NCI-H2196 treated with DMSO at 0.1 percent for 48 hours (cell line): Measurements from ENCODE around the gene PTGR2.
"Not testable (repeated sequence)": the region's sequence is repeated elsewhere in the genome, so short reads cannot be mapped to it uniquely, and the experiment has no call there.

Experiments used
- DNase-seq: peaks from one replicate; lab custom pipeline; 2025; ENCODE audit not compliant: unreplicated experiment; lab: John Stamatoyannopoulos, UW

PTGR2 gene

DNA sequence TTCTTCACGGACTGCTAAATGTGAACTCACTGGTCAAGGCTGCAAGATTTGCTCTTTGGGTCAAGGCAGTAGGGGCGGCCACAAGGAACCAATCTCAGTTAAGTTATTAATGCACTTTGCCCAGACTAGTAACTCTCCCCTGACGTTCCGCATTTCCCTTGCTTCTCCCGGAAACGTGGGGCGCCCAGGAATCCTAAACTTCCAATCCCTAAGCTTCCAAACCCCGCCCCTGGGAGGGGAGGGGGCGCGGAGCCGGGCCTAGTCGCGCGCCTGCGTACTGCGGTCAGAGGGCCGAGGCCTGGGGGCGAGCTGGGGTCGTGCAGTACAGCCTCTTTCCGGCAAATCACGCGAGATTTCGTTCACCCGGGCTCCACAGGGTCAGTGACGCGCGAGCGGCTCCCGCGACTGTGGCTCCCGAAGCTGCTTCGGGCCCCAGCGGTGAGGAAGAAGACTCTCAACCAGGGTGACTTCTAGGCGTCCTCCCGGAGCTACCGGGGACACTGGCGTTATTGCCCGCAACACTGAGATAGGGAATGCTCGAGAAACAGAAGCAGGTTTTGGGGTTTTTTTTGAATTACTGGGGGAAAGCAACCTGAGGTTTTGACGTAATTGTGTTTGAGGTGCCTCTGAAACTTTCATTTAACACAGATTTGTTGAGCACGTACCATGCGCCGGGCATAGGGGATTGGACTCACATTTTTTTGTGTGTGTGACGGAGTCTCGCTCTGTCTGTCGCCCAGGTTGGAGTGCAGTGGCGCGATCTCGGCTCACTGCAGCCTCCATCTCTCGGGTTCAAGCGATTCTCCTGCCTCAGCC lies at the start of gene PTGR2:
TSS of gene PTGR2 (plus strand) at position 265 of the 816 bp plus-strand sequence. CDS start 7,032 bp downstream, outside the sequence.
- peak; percentile 81 for DNase-seq

DNA sequence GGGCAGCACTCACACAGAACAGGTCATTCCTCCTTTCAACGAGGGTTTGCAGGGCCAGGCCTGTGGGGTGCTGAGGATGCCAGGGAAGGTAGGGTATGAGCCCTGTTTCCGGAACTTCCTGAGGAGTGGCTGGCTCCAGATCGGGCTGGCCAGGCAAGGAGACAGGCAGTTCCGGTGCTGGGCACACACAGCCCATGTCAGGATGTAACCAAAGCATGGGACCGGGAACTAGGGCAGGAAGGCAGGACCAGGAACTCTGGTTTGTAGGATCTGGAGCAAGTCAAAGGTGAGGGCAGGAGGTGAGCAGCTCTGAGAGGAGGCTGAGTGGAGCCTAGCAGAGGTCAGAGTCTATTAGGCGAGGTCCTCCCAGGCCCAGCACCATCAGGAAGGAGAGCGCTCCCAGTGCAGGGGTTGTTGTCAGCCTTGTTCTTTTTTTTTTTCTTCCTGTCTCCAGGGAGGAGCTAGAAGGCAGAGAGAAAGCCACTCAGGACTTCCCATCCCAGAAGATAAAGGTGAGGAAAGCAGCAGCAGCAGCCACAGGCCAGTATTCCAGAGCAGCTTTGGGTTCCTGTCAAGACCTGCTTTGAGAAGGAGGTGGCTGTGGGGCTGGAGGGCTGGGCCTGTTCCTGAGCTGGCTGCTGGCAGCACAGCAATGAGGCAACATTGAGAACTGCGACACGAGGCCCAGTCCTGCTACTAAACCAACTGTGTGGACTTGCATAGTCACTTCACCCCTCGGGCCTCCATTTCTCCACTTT lies 49.0 kb upstream of the PTGR2 start:
- DNase-seq: no peak

DNA sequence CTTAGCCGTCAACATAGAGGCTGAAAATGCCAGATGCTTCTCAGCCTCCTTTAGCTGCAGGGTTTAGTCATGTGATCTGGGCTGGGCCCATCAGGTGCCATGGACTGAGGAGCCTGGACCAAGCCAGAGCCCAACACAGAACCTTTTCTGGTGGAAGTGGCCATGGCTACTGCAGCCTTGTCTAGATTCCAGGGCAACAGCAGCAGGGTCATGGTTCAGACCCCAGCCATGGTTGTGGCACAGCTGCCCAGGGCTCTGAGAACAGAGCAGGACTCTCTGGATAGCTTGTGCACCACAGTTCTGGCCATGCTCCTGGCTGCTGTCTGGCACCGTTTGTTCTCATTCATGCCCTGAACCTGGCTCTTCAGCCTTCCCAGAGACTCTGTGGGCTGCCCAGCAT lies 47.0 kb upstream of the PTGR2 start:
- no peak for DNase-seq

DNA sequence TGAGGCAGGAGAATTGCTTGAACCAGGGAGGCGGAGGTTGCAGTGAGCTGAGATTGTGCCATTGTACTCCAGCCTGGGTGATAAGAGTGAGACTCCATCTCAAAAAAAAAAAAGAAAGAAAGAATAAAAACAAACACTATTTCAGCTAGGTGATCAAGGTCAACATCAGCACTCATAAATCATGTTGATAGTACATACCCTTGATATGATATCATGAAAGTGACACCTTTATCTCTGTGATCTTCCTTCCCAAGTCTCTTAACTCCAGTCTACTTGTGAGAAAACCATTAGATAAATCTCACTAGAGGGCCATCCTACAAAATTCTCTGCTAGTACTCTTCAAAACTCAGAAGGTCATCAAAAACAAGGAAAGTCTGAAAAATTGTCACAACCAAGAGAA lies 44.2 kb upstream of the PTGR2 start:
- no peak for DNase-seq

DNA sequence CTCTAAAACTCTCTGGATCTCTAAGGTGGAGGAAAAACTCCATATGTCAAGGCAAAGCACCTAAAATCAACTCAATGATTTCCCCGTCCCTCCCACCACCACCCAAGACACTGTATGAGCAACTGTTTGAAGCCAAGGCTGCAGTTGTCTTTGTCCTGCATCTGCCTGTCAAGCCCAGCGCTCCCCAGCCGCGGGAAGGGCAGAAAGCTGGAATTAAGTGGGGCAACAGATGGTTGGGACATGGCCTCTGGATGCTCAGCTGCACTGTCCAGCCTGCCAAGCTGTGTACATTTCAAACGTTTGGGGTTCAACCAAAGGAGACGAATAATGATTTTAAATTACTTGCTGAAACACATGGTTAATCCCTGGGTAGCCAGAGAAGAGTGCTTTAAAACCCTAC lies 42.2 kb upstream of the PTGR2 start:
- DNase-seq: no peak

DNA sequence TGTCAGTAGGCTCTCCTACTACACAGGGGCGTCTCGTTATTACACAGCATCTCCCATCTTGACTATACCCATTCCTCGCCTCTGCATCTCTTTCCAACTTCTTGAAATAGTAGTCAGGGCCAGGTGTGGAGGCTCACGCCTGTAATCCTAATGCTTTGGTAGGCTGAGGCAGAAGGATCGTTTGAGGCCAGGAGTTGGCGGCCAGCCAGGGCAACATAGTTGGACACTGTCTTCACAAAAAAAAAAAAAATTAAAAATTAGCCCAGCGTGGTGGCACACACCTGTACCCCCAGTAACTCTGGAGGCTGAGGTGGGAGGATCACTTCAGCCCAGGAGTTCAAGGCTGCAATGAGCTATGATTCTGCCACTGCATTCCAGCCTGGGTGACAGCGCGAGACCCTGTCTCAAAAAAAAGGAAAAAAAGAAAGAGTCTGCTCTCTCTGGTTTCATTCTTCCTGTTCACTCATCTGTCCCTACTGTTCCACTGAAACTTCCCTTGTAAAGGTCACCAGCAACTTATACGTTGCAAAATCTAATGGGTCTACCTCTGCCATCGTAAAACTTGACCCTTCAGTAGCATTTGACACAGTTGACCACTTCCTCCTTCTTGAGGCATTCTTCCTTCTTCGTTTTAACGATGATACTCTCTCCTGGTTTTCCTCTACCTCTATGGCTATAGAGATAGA lies 41.0 kb upstream of the PTGR2 start:
- DNase-seq: no peak

DNA sequence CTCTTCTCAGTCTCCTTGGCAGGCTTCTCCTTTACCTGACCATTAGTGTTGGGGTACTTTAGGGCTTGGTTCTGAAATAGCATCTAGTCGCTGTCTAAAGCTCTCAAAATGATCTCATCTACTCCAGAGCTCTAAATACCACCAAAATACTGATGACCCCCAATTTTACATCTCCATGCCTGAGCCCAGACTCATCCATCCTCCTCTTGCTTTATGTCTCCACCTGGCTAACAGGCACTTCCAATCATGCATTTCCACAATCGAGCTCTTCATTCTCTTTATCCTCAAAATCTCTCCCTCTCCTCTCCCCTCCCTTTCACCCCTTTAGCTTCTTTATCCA lies 40.5 kb upstream of the PTGR2 start:
- DNase-seq: no peak

DNA sequence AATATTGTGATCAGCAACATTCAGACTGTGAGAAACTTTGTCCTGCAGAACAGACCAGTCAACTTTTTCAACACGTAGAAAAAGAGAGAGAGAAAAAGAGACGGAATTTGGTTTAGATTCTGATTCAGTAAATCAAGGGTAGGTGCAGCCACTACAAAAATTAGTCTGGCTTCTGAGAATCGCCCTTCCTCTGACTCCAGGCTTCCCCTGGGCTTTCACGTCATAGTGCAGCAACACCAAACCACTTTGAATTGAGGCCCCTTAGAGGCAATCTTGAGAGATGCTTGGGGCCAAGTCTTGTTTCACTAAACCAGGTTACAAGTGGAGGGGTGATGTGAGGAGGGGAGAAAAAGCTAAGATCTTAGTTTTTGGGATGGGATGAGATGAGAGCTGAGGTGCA lies 37.5 kb upstream of the PTGR2 start:
- DNase-seq: no peak

DNA sequence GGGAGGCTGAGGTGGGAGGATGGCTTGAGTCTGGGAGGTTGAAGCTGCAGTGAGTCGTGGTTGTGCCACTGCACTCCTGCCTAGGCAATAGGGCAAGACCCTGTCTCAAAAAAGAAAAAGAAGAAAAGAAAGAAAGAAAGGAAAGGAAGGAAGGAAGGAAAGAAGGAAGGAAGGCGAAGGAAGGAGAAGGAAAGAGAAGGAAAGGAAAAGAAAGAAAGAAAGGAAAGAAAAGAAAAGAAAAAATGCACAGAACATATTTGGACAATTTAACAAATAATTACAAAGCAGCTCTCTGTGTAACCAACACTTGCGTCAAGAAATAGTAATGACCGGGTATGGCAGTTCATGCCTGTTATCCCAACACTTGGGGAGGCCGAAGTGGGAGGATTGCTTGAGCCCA lies 35.8 kb upstream of the PTGR2 start:
- DNase-seq: no peak

DNA sequence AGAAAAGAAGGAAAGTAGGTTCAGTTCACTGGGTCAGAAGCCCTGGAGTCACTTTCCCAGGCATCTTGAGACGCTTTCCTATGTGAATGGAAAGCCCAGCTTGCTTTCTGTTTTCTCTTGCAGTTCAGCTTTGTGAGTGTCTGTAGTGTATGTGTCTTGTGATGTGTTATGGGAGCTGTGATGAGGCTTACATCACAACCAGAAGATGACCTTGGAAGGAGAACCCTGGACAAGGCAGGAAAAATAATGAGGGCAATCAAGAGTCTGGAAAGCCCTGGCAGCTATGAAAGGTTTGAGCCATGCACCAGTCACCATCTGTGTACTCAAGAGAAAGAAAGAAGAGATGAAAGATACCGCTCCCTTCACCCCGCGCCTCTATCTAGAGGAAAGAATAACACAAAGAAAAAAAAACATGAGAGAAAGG lies 35.2 kb upstream of the PTGR2 start:
- no peak for DNase-seq

DNA sequence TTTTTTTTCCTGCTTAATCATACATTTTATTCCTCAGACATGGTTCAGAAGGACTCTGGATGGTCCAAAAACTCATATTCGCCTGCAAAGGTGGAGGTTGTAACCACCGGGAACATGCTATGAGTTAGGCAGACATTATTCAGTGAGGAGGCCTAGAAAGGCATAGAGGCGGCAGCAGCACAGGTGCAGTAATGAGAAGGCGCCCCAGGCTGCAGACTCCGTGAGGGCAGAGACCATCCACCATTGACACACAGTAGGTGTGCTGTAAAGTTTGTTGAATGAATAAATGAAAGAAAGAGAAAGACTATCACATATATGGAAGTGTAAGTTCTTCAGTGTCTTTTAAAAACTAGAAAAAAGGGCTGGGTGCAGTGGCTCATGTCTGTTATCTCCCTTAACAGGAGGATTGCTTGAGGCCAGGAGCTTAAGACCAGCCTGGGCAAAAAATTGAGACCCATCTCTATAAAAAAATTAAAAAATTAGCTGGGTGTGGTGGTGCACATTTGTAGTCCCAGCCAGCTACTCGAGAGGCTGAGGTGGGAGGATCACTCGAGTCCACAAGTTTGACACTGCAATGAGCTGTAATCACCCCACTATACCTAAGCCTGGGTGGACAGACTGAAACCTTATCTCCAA lies 34.5 kb upstream of the PTGR2 start:
- DNase-seq: no peak

DNA sequence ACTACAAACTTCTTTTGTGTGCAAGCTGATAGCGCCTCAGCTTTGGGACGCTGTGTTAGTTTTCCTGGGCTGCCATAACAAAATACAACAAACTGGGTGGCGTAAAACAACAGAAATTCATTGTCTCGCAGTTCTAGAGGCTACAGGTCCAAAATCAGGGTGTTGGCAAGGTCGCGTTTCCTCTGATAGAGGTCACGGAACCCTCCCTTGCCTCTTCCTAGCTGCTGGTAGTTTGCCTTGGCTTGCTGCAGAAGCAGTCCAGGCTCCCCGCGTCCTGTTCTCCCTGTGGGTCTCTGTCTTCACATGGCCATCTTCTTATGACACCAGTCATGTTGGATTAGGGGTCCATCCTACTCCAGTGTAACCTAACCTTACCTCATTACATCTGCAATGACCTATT lies 32.8 kb upstream of the PTGR2 start:
- no peak for DNase-seq

DNA sequence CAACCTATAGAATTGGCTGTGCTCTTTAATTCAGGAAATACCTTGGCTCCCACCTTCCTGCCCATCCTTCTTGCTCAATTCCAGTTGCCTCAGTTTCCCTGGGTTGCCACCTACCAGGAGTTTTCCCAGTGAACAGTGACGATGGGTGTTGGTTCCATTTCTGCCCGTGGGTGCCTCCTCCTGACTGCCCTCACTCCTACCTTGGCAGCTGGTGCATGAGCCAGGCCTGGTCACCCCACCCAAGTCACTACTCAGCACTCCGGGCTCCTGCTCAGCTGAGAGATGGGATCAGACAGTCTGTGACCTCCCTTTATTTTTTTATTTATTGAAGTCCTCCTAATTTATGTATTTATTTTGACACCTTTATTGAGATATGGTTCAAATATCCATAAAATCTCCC lies 31.0 kb upstream of the PTGR2 start:
- no peak for DNase-seq

DNA sequence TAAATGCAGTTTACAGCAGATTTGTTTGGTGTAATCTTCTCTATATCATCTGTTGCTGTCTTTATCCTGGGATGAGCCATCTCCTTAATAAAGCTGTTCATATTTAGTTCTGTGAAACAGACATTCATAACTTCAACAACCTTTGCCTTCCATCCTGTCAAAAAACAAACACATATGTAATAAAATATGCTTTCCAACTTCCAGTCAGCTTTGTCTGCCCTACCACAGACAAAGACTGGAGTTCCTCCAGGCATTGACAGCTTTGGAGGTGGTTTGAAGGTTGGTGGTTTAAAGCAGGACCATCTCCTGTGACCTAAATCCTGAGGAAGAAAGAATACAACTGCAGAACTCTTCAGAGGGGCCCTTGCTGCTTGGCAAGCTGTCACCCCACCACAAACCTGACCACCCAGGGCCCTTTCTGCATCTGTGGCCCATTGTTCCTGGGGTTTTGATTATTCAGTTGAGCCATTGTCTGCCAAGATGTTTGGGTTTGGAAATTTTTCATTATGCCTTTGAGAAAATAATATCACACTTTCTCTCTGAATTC lies 28.2 kb upstream of the PTGR2 start:
- DNase-seq: no peak

DNA sequence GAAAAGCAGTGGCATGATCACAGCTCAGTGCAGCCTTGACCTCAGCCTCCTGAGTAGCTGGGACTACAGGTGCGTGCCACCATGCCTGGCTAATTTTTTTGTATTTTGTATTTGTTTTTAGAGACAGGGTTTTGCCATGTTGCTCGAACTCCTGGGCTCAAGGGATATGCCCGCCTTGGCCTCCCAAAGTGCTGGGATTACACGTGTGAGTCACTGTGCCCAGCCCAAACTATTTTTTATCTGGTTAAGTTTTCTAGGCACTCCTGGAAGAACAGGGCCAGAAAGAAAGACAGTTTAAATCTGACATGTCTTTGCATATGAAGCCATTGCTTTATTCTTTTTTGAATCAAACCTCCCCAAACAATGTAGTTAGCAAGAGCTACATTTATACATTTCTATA lies 27.5 kb upstream of the PTGR2 start:
- no peak for DNase-seq

DNA sequence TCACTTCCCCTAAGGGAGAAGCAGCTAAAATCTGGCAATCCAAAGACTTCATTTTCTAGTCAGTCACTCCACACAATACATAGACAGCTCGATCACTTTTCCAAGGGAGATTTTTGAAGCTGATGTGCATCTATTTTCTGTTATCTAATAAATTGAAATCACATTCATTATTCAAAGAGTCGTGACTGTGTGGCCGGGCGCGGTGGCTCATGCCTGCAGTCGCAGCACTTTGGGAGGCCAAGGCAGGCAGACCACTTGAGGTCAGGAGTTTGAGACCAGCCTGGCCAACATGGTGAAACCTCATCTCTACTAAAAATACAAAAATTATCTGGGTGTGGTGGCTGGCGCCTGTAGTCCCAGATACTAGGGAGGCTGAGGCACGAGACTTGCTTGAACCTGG lies 27.1 kb upstream of the PTGR2 start:
- DNase-seq: no peak

DNA sequence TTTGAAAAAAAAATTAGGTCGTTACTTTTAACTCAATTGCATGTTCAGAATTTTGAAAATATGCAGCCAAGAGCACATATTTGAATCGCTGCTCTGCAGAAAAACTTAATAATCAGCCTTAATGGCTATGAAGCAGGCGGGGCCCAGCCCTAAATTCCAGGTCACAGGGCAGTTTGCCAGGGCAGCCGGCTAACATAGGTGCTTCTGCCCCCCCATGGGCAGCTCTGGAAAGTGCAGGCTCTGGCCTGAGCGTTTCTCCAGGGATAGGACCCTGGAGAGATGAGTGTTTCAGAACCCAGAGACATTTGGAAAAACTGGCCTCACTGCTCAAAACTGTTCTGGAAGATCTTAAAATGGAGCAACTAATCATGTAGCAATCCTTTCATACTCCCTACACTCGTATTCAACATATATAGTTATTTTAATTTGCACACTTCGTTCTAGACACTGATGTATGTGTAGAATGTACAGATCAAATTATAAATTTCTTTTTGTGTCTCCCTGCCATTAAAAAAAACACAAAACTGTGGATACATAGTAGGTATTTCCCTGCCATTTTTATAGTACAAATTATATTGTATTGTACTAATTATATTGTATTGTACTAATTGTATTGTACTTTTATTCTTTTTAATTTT lies 26.0 kb upstream of the PTGR2 start:
- DNase-seq: peak; percentile 63

DNA sequence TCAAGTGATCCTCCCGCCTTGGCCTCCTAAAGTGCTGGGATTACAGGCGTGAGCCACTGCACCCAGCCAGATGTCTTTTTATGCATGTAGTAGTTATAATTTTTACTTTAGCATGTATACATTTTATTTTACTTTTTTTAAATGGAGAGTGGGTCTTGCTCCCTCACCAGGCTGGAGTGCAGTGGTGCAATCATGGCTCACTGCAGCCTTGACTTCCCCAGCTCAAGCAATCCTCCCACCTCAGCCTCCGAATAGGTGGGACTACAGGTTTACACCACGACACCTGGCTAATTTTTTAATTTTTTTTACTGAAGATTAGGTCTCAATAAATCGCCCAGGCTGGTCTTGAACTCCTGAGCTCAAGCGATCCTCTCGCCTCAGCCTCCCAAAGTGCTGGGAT lies 24.4 kb upstream of the PTGR2 start:
- not testable (repeated sequence) for DNase-seq

DNA sequence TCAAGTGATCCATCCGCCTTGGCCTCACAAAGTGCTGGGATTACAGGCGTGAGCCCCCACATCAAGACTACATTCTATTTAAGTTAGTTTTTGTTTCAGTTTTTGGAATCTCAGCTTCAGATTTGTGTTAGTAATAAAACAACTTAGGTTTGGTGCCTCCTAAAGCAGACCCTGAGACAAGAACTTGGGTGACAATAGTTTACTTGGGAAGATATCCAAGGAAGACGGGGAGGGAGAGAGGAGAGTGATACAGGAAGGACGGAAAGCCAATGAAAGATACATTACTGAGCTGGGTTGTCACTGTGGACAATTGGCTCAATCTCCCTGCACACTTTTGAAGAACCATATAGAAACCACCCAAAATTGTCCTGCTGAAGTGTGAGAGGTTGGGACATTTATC lies 22.6 kb upstream of the PTGR2 start:
- no peak for DNase-seq

DNA sequence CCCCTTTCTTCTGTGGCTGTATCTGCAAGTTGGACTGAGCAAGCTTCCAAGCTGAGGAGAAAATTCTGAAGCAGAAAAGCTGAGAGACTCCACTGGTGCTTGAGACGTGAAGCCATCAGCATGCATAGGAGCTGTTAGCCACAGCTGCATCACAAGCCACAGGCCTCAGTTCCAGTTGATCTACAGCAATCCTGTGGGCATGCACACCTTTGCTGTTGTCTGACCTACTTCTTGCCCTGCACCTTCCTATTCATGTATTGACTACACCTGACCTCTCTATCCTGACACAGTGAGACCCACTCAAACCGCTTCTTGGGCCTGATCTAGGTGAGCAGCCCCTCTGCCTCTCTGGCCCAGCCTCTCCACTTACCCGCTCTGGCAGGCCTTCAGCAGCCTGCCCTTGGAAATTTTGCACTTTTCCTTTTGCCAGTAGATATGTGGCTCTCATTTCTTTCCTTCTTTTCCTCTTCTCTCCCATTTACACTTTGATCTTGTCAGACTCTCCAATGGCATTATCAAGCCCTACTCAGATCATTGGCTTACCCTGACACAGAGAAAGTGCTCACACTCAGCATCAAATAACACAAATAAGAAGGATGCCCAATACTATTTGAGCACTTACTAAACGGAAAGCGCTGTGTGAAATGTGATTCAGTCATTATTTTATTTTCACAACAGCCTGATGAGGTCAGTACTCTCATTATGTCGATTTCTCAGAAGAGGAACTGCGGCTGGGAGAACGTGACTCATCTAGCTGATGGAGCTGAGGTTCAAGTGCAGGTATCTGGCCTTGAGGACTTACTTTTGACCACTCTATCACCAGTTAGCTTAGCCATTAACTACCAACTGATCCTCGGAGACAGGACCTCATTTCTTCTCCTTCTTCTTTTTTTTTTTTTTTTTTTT lies 21.9 kb upstream of the PTGR2 start:
- peak; percentile 15 for DNase-seq
